ENCODE measurements around the gene CTU2. TPM values are rescaled to one million over a fixed set of nuclear protein-coding genes. Genes with fewer than 3 reads are reported as not detected.

The CTU2 gene
- total and polyA plus RNA-seq, 9 of the 15 experiments (the other 6 are each of a cell fraction or from before 2014, with no cell fraction given): 1.3 to 105 (median 23.2) TPM

- TF ChIP-seq ZHX1 (conservative IDR thresholded peaks at IDR 0.05; ENCODE audit: low read length): no peak
- no peak for TF ChIP-seq ZFP1 (CRISPR knock-in tag; IDR thresholded peaks at IDR 0.05)
- no peak for TF ChIP-seq TAF9B (IDR thresholded peaks at IDR 0.05; ENCODE audit: partially characterized antibody)
- no peak for TF ChIP-seq ZNF518B (CRISPR knock-in tag; IDR thresholded peaks at IDR 0.05)
- TF ChIP-seq JUND (IDR thresholded peaks at IDR 0.05; ENCODE audit: borderline replicate concordance, low read depth, low read length): peak; percentile 96
- peak; percentile 85; the same call in 1 of the 3 replicates for TF ChIP-seq JUND (tag; IDR thresholded peaks at IDR 0.05; ENCODE audit: borderline replicate concordance, low read depth, low read length)
- TF ChIP-seq PRDM10 (IDR thresholded peaks at IDR 0.05; ENCODE audit: partially characterized antibody): peak; percentile 45
- no peak for TF ChIP-seq SMAD2 (IDR thresholded peaks at IDR 0.05; ENCODE audit: low read depth, low read length)
- no peak for TF ChIP-seq COPS2 (conservative IDR thresholded peaks at IDR 0.05)
- TF ChIP-seq NKRF (IDR thresholded peaks at IDR 0.05; ENCODE audit: borderline replicate concordance): peak; percentile 65; the same call in 1 of the 2 replicates
- TF ChIP-seq NBN (IDR thresholded peaks at IDR 0.05; ENCODE audit: low read depth): peak; percentile 87
- TF ChIP-seq CC2D1A (IDR thresholded peaks at IDR 0.05): peak; percentile 7; the same call in 1 of the 2 replicates
- TF ChIP-seq NFIC (IDR thresholded peaks at IDR 0.05): peak; percentile 99
- peak; percentile 75; the same call in 1 of the 2 replicates for TF ChIP-seq EP400 (IDR thresholded peaks at IDR 0.05)
- TF ChIP-seq NUFIP1 (IDR thresholded peaks at IDR 0.05; ENCODE audit: partially characterized antibody): peak; percentile 45
Observed at GRCh38 chr16:88688013-88688778, 18.1 kb upstream of the CTU2 start (continued).
